PC-3 (cell line): ENCODE results near the gene RBM15B. TPM values are rescaled to one million over a fixed set of nuclear protein-coding genes. Genes with fewer than 3 reads are reported as not detected.
"Not testable (repeated sequence)": the region's sequence is repeated elsewhere in the genome, so short reads cannot be mapped to it uniquely, and the experiment has no call there.

Experiments used
- ATAC-seq: fragments of 200-7000 bp; cut with Tn5 transposase; 2 replicates; pipeline ENCODE4 v1.9.1; 2020; ENCODE audit warnings: mild to moderate bottlenecking, moderate library complexity
- BruUV-seq: library from RNA; stranded (reverse); fragments of 400-500 nt; replicated peaks from 2 replicates; lab custom pipeline; 2021; lab: Mats Ljungman, UMichigan
- CTCF ChIA-PET: fragments of 300-600 bp; sonication (Branson Sonifier 250); formaldehyde crosslinking; loops from one replicate; lab custom pipeline; 2022; ENCODE audit warnings: antibody characterized with exemption; lab: Charles Lee
- POLR2A ChIA-PET: fragments of 300-600 bp; sonication (Branson Sonifier 250); formaldehyde crosslinking; loops from one replicate; lab custom pipeline; 2022; ENCODE audit warnings: antibody characterized with exemption; ENCODE audit not compliant: unreplicated experiment; lab: Charles Lee
- DNase-seq: peaks from one replicate; pipeline ENCODE4 v3.0.0-alpha.2; 2015
- H2AFZ ChIP-seq: fragments of 300-600 bp; sonication (generic); 2 replicates; pipeline ENCODE4 v1.6.0; 2016; ENCODE audit warnings: antibody characterized with exemption, low read length
- H3F3A ChIP-seq: fragments of 300-600 bp; sonication (generic); one replicate; pipeline ENCODE4 v1.6.0; 2017; ENCODE audit warnings: antibody characterized with exemption, low read length, control low read depth, mild to moderate bottlenecking; ENCODE audit not compliant: unreplicated experiment
- H3K27ac ChIP-seq: fragments of 300-600 bp; sonication (generic); 2 replicates; pipeline ENCODE4 v1.5.1; 2016; ENCODE audit warnings: mild to moderate bottlenecking, low read length
- H3K27me3 ChIP-seq: fragments of 300-600 bp; sonication (generic); 2 replicates; pipeline ENCODE4 v1.6.1; 2016; ENCODE audit warnings: low read length, mixed read lengths
- H3K36me3 ChIP-seq: fragments of 300-600 bp; sonication (generic); 2 replicates; pipeline ENCODE4 v1.6.1; 2016; ENCODE audit warnings: low read depth, mixed run types, low read length, mixed read lengths
- H3K4me1 ChIP-seq: fragments of 300-600 bp; sonication (generic); 2 replicates; pipeline ENCODE4 v1.5.1; 2016; ENCODE audit warnings: low read length; ENCODE audit not compliant: insufficient read depth
- H3K4me2 ChIP-seq: fragments of 300-600 bp; sonication (generic); 2 replicates; pipeline ENCODE4 v1.6.0; 2016; ENCODE audit warnings: low read length
- H3K4me3 ChIP-seq: fragments of 300-600 bp; sonication (generic); 2 replicates; pipeline ENCODE4 v1.5.1; 2016; ENCODE audit warnings: mild to moderate bottlenecking, low read length, mixed read lengths
- H3K79me2 ChIP-seq: fragments of 300-600 bp; sonication (generic); 2 replicates; pipeline ENCODE4 v1.6.1; 2017; ENCODE audit warnings: low read length, mixed read lengths
- H3K9ac ChIP-seq: fragments of 300-600 bp; sonication (generic); 2 replicates; pipeline ENCODE4 v1.6.0; 2016; ENCODE audit warnings: mild to moderate bottlenecking, low read length
- H3K9me2 ChIP-seq: fragments of 300-600 bp; sonication (generic); replicated peaks from 2 replicates; pipeline ENCODE4 v1.6.1; 2016; ENCODE audit warnings: mixed run types, low read length, mixed read lengths
- H3K9me3 ChIP-seq: fragments of 300-600 bp; sonication (generic); 2 replicates; pipeline ENCODE4 v1.6.1; 2016; ENCODE audit warnings: low read length, mixed read lengths
- H4K20me1 ChIP-seq: fragments of 300-600 bp; sonication (generic); 2 replicates; pipeline ENCODE4 v1.6.1; 2016; ENCODE audit warnings: low read length, mixed read lengths
- CTCF ChIP-seq: fragments of 300-600 bp; sonication (generic); conservative IDR thresholded peaks from 2 replicates; pipeline ENCODE4 v1.5.1; 2017; ENCODE audit warnings: antibody characterized with exemption, low read depth, mild to moderate bottlenecking, low read length
- EZH2 ChIP-seq: fragments of 300-600 bp; sonication (generic); IDR thresholded peaks from one replicate; pipeline ENCODE4 v1.6.1; 2017; ENCODE audit warnings: antibody characterized with exemption, mild to moderate bottlenecking, low read length; ENCODE audit not compliant: unreplicated experiment
- EZH2phosphoT487 ChIP-seq: fragments of 300-600 bp; sonication (generic); IDR thresholded peaks from 2 replicates; pipeline ENCODE4 v1.6.1; 2018; ENCODE audit warnings: mild to moderate bottlenecking, antibody characterized with exemption, low read length, borderline replicate concordance
- intact Hi-C: fragments of 100-400 bp; cut with micrococcal nuclease; formaldehyde crosslinking; loops from 2 replicates; pipeline ENCODE4 v1.9.0; 2023
- total RNA-seq: library from RNA; depleted of rRNA; stranded (reverse); fragments of >200 nt; gene quantifications from 2 replicates; pipeline ENCODE4 v1.2.3, GENCODE V29; 2014

The RBM15B gene
- total RNA-seq, 1 experiment from 2014 or later = 31.1 TPM

DNA sequence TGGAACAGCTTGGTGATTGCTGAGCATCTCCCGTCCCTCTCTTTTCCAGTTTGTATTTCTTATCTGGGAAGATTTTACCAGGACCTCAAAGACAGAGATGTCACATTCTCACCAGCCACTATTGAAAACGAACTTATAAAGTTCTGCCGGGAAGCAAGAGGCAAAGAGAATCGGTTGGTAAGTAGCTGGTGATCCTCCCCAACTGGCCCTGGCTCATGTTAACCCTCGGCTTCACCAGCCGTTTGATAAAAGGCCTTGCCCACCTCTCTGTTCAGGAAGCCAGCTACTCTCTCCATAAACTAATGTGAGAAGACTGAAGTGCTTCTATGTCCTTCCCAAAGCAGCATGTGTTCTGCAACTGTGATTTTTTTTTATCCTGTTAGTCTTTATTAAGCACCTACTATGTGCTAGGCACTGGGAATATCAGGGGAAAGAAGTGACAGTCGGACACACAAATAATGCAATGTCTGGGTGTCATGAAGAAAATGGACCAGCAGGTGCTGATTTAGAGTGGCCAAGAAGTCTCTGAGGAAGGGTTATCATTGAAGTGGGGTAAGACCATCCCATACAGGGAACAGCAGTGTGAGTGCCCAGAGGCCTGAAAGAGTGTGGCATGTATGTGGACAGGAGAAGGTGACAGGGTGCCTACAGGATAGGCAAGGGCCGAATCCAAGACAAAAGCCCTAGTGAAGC lies 4.8 kb upstream of the RBM15B start:
- H3F3A ChIP-seq = no peaks in the 10 kb centered on the region
- ChIA-PET POLR2A (interaction anchor here (0.6 kb wide), 2 partner anchors 68 to 626 kb away, joined by 5 to 12 read pairs; no protein-coding TSS in a partner anchor), CTCF (no interaction called here)
- BruUV-seq = TSS peak; percentile 51
- no peaks in the 10 kb centered on the region for H3K27me3 ChIP-seq
- H3K36me3 ChIP-seq = peaks cover 33% of the 10 kb centered on the region
- H3K79me2 ChIP-seq = peaks cover 53% of the 10 kb centered on the region
- ATAC-seq (no peak), DNase-seq (no peak)
- no peaks in the 10 kb centered on the region for H3K9me2 ChIP-seq
- peak overlapping the region; percentile 98 for H3K4me2 ChIP-seq
- H3K9ac ChIP-seq = peak overlapping the region; percentile 99
- no peaks in the 10 kb centered on the region for H3K9me3 ChIP-seq
- intact Hi-C loops = loop anchor here (5.0 to 10.0 kb wide), 2 partner anchors 288 to 1034 kb away; partner anchors contain the start of genes CYB561D2, NPRL2 and TEX264
- H4K20me1 ChIP-seq = peaks cover 21% of the 10 kb centered on the region
- H3K4me1 ChIP-seq = peaks cover 45% of the 10 kb centered on the region
- no peak overlapping the region for H3K27ac ChIP-seq
- TF ChIP-seq CTCF = no peak
- no peak for TF ChIP-seq EZH2phosphoT487
- no peak for TF ChIP-seq EZH2
- H2AFZ ChIP-seq = no peak overlapping the region
- H3K4me3 ChIP-seq = peak overlapping the region; percentile 85

- Histone ChIP-seq H3K27ac (no peak overlapping the region), H3F3A (no peaks in the 10 kb centered on the region), H2AFZ (no peak overlapping the region), H3K4me1 (peaks cover 48% of the 10 kb centered on the region), H3K4me3 (peak overlapping the region; percentile 85), H3K36me3 (peaks cover 33% of the 10 kb centered on the region), H3K4me2 (peak overlapping the region; percentile 98), H3K9me2 (no peaks in the 10 kb centered on the region), H4K20me1 (peaks cover 21% of the 10 kb centered on the region), H3K9ac (peak overlapping the region; percentile 99; the same call in 1 of the 2 replicates), H3K79me2 (peaks cover 56% of the 10 kb centered on the region), H3K9me3 (no peaks in the 10 kb centered on the region), H3K27me3 (no peaks in the 10 kb centered on the region)
- no peak for DNase-seq
- TF ChIP-seq CTCF = no peak
- no TSS peak for BruUV-seq
- intact Hi-C loops = loop anchor here (5.0 to 10.0 kb wide), 2 partner anchors 288 to 1035 kb away; partner anchors contain the start of genes CYB561D2, NPRL2 and TEX264
- no peak for ATAC-seq
- CTCF ChIA-PET = no interaction called here
- POLR2A ChIA-PET = no interaction called here
Observed at GRCh38 chr3:51386852-51387229, 4.2 kb upstream of the RBM15B start.

GRCh38 chr3:51387281-51387680 lies 3.8 kb upstream of the RBM15B start:
- H3K9ac ChIP-seq, ATAC-seq, H3K9me3 ChIP-seq, BruUV-seq, CTCF ChIA-PET, H3F3A ChIP-seq, POLR2A ChIA-PET, DNase-seq, H3K9me2 ChIP-seq, H2AFZ ChIP-seq, H3K27me3 ChIP-seq, H3K27ac ChIP-seq: not testable (repeated sequence)
- Histone ChIP-seq H3K4me3 (peak overlapping the region; percentile 85), H3K36me3 (peaks cover 36% of the 10 kb centered on the region), H3K4me2 (peak overlapping the region; percentile 98), H3K79me2 (peaks cover 61% of the 10 kb centered on the region), H3K4me1 (peaks cover 52% of the 10 kb centered on the region), H4K20me1 (peaks cover 21% of the 10 kb centered on the region)
- intact Hi-C loops = loop anchor here (5.0 to 10.0 kb wide), 2 partner anchors 288 to 1035 kb away; partner anchors contain the start of genes CYB561D2, NPRL2 and TEX264
